ENCODE data around the gene UQCR11. TPM values are rescaled to one million over a fixed set of nuclear protein-coding genes. Genes with fewer than 3 reads are reported as not detected.
"Not testable (repeated sequence)": the region's sequence is repeated elsewhere in the genome, so short reads cannot be mapped to it uniquely, and the experiment has no call there.

The UQCR11 gene
- total RNA-seq, 1 donor from 2014 or later = 43.4 TPM

GRCh38 chr19:1646659-1647453, 41.6 kb upstream of the UQCR11 start:
- no peak for DNase-seq (ENCODE audit: low read depth)
- FAIRE-seq = no peak
- TF ChIP-seq, protein P1, sequence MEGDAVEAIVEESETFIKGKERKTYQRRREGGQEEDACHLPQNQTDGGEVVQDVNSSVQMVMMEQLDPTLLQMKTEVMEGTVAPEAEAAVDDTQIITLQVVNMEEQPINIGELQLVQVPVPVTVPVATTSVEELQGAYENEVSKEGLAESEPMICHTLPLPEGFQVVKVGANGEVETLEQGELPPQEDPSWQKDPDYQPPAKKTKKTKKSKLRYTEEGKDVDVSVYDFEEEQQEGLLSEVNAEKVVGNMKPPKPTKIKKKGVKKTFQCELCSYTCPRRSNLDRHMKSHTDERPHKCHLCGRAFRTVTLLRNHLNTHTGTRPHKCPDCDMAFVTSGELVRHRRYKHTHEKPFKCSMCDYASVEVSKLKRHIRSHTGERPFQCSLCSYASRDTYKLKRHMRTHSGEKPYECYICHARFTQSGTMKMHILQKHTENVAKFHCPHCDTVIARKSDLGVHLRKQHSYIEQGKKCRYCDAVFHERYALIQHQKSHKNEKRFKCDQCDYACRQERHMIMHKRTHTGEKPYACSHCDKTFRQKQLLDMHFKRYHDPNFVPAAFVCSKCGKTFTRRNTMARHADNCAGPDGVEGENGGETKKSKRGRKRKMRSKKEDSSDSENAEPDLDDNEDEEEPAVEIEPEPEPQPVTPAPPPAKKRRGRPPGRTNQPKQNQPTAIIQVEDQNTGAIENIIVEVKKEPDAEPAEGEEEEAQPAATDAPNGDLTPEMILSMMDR (IDR thresholded peaks at IDR 0.05; ENCODE audit: insufficient read depth, low read length, severe bottlenecking) = no peak
- peaks cover 37% of the 10 kb centered on the region for H3K36me3 ChIP-seq (ENCODE audit: control insufficient read depth, insufficient read depth, low read length)
- H3K4me3 ChIP-seq (ENCODE audit: low read depth, low read length) = no peak overlapping the region
- no peaks in the 10 kb centered on the region for H3K27me3 ChIP-seq (ENCODE audit: control insufficient read depth, insufficient read depth, low read length)

- TF ChIP-seq, protein P1 (IDR thresholded peaks at IDR 0.05; ENCODE audit: insufficient read depth, low read length, severe bottlenecking) = no peak
- H3K36me3 ChIP-seq (ENCODE audit: control insufficient read depth, insufficient read depth, low read length) = peaks cover 37% of the 10 kb centered on the region
- DNase-seq (ENCODE audit: low read depth) (no peak), FAIRE-seq (no peak)
- no peak overlapping the region for H3K4me3 ChIP-seq (ENCODE audit: low read depth, low read length)
- no peaks in the 10 kb centered on the region for H3K27me3 ChIP-seq (ENCODE audit: control insufficient read depth, insufficient read depth, low read length)
These were observed 40.9 kb upstream of the UQCR11 start for GRCh38 chr19:1646149-1646548.

DNA sequence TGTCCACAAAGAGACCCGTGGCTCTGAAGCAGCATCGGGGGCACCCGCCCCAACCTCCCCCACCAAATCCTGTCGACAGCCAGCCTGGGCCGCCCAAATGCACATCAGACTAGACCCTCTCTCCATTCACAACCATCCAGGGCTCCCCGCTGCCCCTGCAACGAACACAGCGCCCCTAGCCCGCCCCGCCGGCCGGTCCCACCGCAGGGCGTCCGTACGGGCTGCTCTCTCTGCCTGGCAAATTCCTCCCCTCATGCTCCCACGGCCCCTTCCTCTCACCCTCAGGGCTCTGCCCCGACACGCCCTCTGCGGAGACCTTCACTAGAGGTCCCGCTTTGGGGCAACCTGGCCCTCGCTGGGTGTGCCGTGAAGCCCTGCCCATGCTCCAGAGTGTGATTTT, 40.0 kb upstream of the UQCR11 start:
- no peaks in the 10 kb centered on the region for H3K27me3 ChIP-seq (ENCODE audit: control insufficient read depth, insufficient read depth, low read length)
- FAIRE-seq (no peak), DNase-seq (ENCODE audit: low read depth) (no peak)
- TF ChIP-seq, protein P1 (IDR thresholded peaks at IDR 0.05; ENCODE audit: insufficient read depth, low read length, severe bottlenecking) = no peak
- H3K36me3 ChIP-seq (ENCODE audit: control insufficient read depth, insufficient read depth, low read length) = peaks cover 36% of the 10 kb centered on the region
- no peak overlapping the region for H3K4me3 ChIP-seq (ENCODE audit: low read depth, low read length)

- Histone ChIP-seq H3K4me3 (ENCODE audit: low read depth, low read length) (no peak overlapping the region), H3K36me3 (ENCODE audit: control insufficient read depth, insufficient read depth, low read length) (peaks cover 27% of the 10 kb centered on the region), H3K27me3 (ENCODE audit: control insufficient read depth, insufficient read depth, low read length) (no peaks in the 10 kb centered on the region)
- TF ChIP-seq, protein P1 (IDR thresholded peaks at IDR 0.05; ENCODE audit: insufficient read depth, low read length, severe bottlenecking) = no peak
- FAIRE-seq = no peak
- DNase-seq (ENCODE audit: low read depth) = no peak
These were observed 38.8 kb upstream of the UQCR11 start for GRCh38 chr19:1644070-1644469.

DNA sequence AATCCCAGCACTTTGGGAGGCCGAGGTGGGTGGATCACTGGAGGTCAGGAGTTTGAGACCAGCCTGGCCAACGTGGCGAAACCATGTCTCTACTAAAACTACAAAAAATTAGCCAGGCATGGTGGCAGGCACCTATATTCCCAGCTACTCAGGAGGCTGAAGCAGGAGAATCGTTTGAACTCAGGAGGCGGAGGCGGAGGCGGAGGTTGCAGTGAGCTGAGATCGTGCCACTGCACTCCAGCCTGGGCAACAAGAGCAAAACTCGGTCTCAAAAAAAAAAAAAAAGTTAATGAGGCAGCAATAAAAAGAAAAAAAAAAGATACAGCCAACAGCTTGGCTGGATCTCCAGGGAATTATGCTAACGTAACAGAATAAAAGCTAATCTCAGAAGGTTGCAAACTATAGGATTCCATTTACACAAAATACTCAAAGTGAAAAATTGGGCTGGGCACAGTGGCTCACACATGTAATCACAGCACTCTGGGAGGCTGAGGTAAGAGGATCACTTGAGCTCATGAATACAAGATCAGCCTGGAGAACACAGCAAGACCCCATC, 35.7 kb upstream of the UQCR11 start:
- not testable (repeated sequence) for DNase-seq (ENCODE audit: low read depth); FAIRE-seq; H3K27me3 ChIP-seq (ENCODE audit: control insufficient read depth, insufficient read depth, low read length); H3K4me3 ChIP-seq (ENCODE audit: low read depth, low read length)
- peaks cover 18% of the 10 kb centered on the region for H3K36me3 ChIP-seq (ENCODE audit: control insufficient read depth, insufficient read depth, low read length)

DNA sequence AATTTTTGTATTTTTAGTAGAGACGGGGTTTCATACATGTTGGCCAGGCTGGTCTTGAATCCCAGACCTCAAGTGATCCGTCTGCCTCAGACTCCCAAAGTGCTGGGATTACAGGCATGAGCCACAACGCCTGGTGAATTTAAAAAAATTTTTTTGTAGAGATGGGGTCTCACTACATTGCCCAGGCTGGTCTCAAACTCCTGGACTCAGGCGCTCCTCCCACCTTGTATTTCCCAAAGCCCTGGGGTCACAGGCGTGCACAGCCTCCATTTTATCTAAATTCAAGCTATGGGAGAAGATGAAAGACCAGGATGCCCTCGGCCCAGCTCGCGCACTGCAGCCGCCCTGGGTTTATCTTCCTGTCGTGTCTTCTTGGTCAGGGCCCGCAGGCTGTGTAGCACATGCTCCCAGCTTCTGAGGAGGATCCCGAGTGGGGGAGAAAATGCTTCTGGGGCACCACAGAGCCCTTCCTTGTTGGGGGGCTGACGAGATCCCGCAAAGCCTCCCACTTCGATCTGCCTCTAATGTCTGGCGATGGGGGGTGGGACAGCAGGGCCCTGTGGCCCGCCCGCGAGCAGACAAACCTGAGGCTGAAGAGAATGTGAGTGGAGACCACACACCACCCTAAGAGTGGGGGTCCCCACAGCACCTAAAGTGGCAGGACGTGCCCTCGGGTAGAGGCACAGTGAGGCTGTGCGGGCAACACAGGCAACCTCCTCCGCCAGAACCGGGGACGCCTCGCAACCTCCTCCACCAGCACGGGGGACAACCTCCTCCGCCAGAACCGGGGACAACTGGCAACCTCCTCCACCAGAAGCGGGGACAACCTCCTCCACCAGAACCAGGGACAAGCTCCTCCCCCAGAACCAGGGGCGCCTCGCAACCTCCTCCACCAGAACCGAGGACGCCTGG, 31.3 kb upstream of the UQCR11 start:
- Histone ChIP-seq H3K4me3 (ENCODE audit: low read depth, low read length) (no peak overlapping the region), H3K27me3 (ENCODE audit: control insufficient read depth, insufficient read depth, low read length) (no peaks in the 10 kb centered on the region), H3K36me3 (ENCODE audit: control insufficient read depth, insufficient read depth, low read length) (peaks cover 26% of the 10 kb centered on the region)
- FAIRE-seq = no peak
- TF ChIP-seq, protein P1 (IDR thresholded peaks at IDR 0.05; ENCODE audit: insufficient read depth, low read length, severe bottlenecking) = no peak
- no peak for DNase-seq (ENCODE audit: low read depth)

All from bronchial epithelial cell (primary cell).